ENCODE data around the gene MEI1. TPM values are rescaled to one million over a fixed set of nuclear protein-coding genes. Genes with fewer than 3 reads are reported as not detected.

MEI1 gene
- polyA plus RNA-seq (0.10 TPM in 1 of 3 replicates, not detected in the others), polyA minus RNA-seq (not detected in 3 replicates)
- not detected for polyA plus RNA-seq (2011; ENCODE audit: low read depth)
- polyA plus RNA-seq (2011; cell fraction: cytosol; rRNA removed) = not detected in 2 replicates
- polyA plus RNA-seq (2011; cell fraction: nucleus; rRNA removed) = 0.17 TPM in 1 of 2 replicates, not detected in the other
- polyA plus RNA-seq (2012; ENCODE audit: low replicate concordance) = not detected in 2 replicates
- polyA minus RNA-seq (2011; cell fraction: cytosol; rRNA and poly(A)+ RNA removed) = not detected
- not detected in 2 replicates for polyA minus RNA-seq (2011; cell fraction: nucleus; rRNA and poly(A)+ RNA removed)

GRCh38 chr22:41699264-41700107 lies at the start of gene MEI1:
Gene MEI1, plus strand, starts transcription at chr22:41699503. Its CDS starts 36 bp downstream, at chr22:41699539.
- H3K36me3 ChIP-seq (ENCODE audit: control insufficient read depth in 2 of 2, extremely low read depth in 1 of 2, insufficient read depth in 2 of 2, low read length in 2 of 2) = no peaks in the 10 kb centered on the region
- no peaks in the 10 kb centered on the region for H3K9me3 ChIP-seq (ENCODE audit: control insufficient read depth, low read depth, low read length)
- no peak within 1 kb of the TSS for H3K4me3 ChIP-seq (ENCODE audit: control insufficient read depth in 2 of 3, extremely low read depth in 1 of 3, insufficient read depth in 2 of 3, low read depth in 1 of 3, low read length in 3 of 3)
- no peaks in the 10 kb centered on the region for H3K79me2 ChIP-seq (ENCODE audit: control insufficient read depth, insufficient read depth, low read length)
- no peak within 1 kb of the TSS for H3K9ac ChIP-seq (ENCODE audit: control insufficient read depth, extremely low read depth, insufficient read depth, low read length)
- peaks cover 11% of the 10 kb centered on the region for H3K4me1 ChIP-seq (ENCODE audit: control insufficient read depth, extremely low read depth, insufficient read depth, low read length)
- no peaks in the 10 kb centered on the region for H4K20me1 ChIP-seq (ENCODE audit: control insufficient read depth, extremely low read depth, insufficient read depth, low read length)
- no peaks in the 10 kb centered on the region for H3K27me3 ChIP-seq (ENCODE audit: control insufficient read depth, extremely low read depth, insufficient read depth, low read length)
- TF ChIP-seq CTCF (optimal IDR thresholded peaks at IDR 0.05 in 1 of 3, IDR thresholded peaks at IDR 0.05 in 1 of 3, conservative IDR thresholded peaks at IDR 0.05 in 1 of 3; ENCODE audit: extremely low read depth in 1 of 3, insufficient read depth in 2 of 3, low read length in 3 of 3) = no peak
- TF ChIP-seq EZH2 (IDR thresholded peaks at IDR 0.05; ENCODE audit: low read length) = no peak
- no peak within 1 kb of the TSS for H2AFZ ChIP-seq (ENCODE audit: control insufficient read depth, low read length)
- H3K27ac ChIP-seq (ENCODE audit: control insufficient read depth, insufficient read depth, low read length) = no peak within 1 kb of the TSS
- H3K9me1 ChIP-seq (ENCODE audit: control insufficient read depth, extremely low read depth, insufficient read depth, low read length) = no peaks in the 10 kb centered on the region
- DNase-seq (ENCODE audit: low read depth, low spot score) = no peak
- FAIRE-seq = peak; percentile 39
- dilution Hi-C loops (cut with MboI; ENCODE audit: extremely low pct_ligation_motif_present, low sequenced_read_pairs) = no loop called here
- no peak within 1 kb of the TSS for H3K4me2 ChIP-seq (ENCODE audit: control insufficient read depth, extremely low read depth, insufficient read depth, low read depth, low read length)

DNA sequence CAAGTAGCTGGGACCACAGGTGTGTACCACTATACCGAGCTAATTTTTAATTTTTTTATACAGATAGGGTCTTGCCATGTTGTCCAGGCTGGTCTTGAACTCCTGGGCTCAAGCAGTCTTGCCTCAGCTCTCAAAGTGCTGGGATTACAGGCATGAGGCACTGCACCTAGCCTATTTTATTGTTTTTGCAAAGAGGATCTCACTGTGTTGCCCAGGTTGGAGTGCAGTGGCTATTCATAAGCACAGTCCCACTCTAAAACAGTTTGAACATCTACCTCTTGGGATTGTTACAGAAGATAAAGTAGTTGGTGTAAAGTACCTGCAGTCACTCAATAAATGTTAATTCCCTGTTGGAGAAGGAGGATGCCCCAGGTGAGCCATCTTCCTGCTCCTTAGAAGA lies 49.1 kb upstream of the MEI1 start:
- no peak overlapping the region for H3K9ac ChIP-seq (ENCODE audit: control insufficient read depth, extremely low read depth, insufficient read depth, low read length)
- H4K20me1 ChIP-seq (ENCODE audit: control insufficient read depth, extremely low read depth, insufficient read depth, low read length) = peaks cover 5% of the 10 kb centered on the region
- no peak for DNase-seq (ENCODE audit: low read depth, low spot score)
- no peak overlapping the region for H2AFZ ChIP-seq (ENCODE audit: control insufficient read depth, low read length)
- no peaks in the 10 kb centered on the region for H3K27me3 ChIP-seq (ENCODE audit: control insufficient read depth, extremely low read depth, insufficient read depth, low read length)
- no peak overlapping the region for H3K4me3 ChIP-seq (ENCODE audit: control insufficient read depth in 2 of 3, extremely low read depth in 1 of 3, insufficient read depth in 2 of 3, low read depth in 1 of 3, low read length in 3 of 3)
- no peak for FAIRE-seq
- peaks cover 19% of the 10 kb centered on the region for H3K79me2 ChIP-seq (ENCODE audit: control insufficient read depth, insufficient read depth, low read length)
- H3K27ac ChIP-seq (ENCODE audit: control insufficient read depth, insufficient read depth, low read length) = no peak overlapping the region
- H3K4me2 ChIP-seq (ENCODE audit: control insufficient read depth, extremely low read depth, insufficient read depth, low read depth, low read length) = no peak overlapping the region
- H3K4me1 ChIP-seq (ENCODE audit: control insufficient read depth, extremely low read depth, insufficient read depth, low read length) = no peaks in the 10 kb centered on the region
- dilution Hi-C loops (cut with MboI; ENCODE audit: extremely low pct_ligation_motif_present, low sequenced_read_pairs) = no loop called here
- no peaks in the 10 kb centered on the region for H3K9me1 ChIP-seq (ENCODE audit: control insufficient read depth, extremely low read depth, insufficient read depth, low read length)
- H3K36me3 ChIP-seq (ENCODE audit: control insufficient read depth in 2 of 2, extremely low read depth in 1 of 2, insufficient read depth in 2 of 2, low read length in 2 of 2) = peaks cover 47 to 55% of the 10 kb centered on the region in 2 experiments
- no peak for TF ChIP-seq EZH2 (IDR thresholded peaks at IDR 0.05; ENCODE audit: low read length)
- TF ChIP-seq CTCF (optimal IDR thresholded peaks at IDR 0.05 in 1 of 3, IDR thresholded peaks at IDR 0.05 in 1 of 3, conservative IDR thresholded peaks at IDR 0.05 in 1 of 3; ENCODE audit: extremely low read depth in 1 of 3, insufficient read depth in 2 of 3, low read length in 3 of 3) = no peak
- H3K9me3 ChIP-seq (ENCODE audit: control insufficient read depth, low read depth, low read length) = no peaks in the 10 kb centered on the region
